SK-N-SH (cell line): ENCODE results near the gene RDX.

Experiments
- ELF1 ChIP-seq: IDR thresholded peaks from 2 replicates; pipeline ENCODE4 v1.4.0; 2012
- EP300 ChIP-seq, 2 experiments: IDR thresholded peaks; 2 replicates each; pipeline versions ENCODE4 v1.4.0 to v1.6.1; 2012; ENCODE audit warnings: borderline replicate concordance in 1 of 2, low read depth in 1 of 2, low read length in 1 of 2
- TF ChIP-seq, protein P1 (sequence below): IDR thresholded peaks from 2 replicates; pipeline ENCODE4 v1.4.0; 2012; ENCODE audit warnings: low read depth, borderline replicate concordance
- TF ChIP-seq, protein P2 (sequence below): fragments of 150-350 bp; IDR thresholded peaks from 2 replicates; pipeline ENCODE4 v1.6.1; 2017; ENCODE audit warnings: antibody characterized with exemption, low read length, low read depth, borderline replicate concordance
- TF ChIP-seq, protein P3 (sequence below): IDR thresholded peaks from 2 replicates; pipeline ENCODE4 v1.6.1; 2012; ENCODE audit warnings: mild to moderate bottlenecking, low read depth, low read length, moderate library complexity
- TF ChIP-seq, protein P4 (sequence below): fragments of 200-600 bp; sonication (generic); IDR thresholded peaks from 2 replicates; pipeline ENCODE4 v1.6.1; 2017; ENCODE audit warnings: antibody characterized with exemption, mild to moderate bottlenecking, moderate library complexity

DNA sequence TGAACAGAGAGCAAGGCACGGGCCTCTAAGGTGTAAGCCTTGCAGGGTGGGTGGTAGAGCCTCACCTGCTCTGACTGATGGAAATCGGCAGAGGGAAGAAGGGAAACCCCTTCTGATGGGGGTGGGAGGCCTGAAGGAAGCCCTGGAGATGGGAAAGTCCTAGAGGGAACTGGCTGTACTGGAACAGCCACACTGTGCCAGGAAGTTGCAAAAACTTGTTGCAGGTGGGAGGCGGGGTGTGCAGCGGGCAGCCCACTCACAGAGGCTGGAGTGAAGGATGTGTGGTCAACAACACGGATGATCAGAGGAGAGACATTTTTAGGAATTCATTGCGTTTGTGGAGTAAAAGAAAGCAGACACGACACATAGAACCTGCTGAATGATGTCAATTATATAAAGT lies 112.0 kb downstream of the RDX start:
- TF ChIP-seq EP300 (IDR thresholded peaks at IDR 0.05; ENCODE audit: borderline replicate concordance in 1 of 2, low read depth in 1 of 2, low read length in 1 of 2) (no peak), ELF1 (no peak)
- TF ChIP-seq, protein P1, sequence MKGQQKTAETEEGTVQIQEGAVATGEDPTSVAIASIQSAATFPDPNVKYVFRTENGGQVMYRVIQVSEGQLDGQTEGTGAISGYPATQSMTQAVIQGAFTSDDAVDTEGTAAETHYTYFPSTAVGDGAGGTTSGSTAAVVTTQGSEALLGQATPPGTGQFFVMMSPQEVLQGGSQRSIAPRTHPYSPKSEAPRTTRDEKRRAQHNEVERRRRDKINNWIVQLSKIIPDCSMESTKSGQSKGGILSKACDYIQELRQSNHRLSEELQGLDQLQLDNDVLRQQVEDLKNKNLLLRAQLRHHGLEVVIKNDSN: no peak
- TF ChIP-seq, protein P2, sequence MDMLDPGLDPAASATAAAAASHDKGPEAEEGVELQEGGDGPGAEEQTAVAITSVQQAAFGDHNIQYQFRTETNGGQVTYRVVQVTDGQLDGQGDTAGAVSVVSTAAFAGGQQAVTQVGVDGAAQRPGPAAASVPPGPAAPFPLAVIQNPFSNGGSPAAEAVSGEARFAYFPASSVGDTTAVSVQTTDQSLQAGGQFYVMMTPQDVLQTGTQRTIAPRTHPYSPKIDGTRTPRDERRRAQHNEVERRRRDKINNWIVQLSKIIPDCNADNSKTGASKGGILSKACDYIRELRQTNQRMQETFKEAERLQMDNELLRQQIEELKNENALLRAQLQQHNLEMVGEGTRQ: no peak
- TF ChIP-seq, protein P3, sequence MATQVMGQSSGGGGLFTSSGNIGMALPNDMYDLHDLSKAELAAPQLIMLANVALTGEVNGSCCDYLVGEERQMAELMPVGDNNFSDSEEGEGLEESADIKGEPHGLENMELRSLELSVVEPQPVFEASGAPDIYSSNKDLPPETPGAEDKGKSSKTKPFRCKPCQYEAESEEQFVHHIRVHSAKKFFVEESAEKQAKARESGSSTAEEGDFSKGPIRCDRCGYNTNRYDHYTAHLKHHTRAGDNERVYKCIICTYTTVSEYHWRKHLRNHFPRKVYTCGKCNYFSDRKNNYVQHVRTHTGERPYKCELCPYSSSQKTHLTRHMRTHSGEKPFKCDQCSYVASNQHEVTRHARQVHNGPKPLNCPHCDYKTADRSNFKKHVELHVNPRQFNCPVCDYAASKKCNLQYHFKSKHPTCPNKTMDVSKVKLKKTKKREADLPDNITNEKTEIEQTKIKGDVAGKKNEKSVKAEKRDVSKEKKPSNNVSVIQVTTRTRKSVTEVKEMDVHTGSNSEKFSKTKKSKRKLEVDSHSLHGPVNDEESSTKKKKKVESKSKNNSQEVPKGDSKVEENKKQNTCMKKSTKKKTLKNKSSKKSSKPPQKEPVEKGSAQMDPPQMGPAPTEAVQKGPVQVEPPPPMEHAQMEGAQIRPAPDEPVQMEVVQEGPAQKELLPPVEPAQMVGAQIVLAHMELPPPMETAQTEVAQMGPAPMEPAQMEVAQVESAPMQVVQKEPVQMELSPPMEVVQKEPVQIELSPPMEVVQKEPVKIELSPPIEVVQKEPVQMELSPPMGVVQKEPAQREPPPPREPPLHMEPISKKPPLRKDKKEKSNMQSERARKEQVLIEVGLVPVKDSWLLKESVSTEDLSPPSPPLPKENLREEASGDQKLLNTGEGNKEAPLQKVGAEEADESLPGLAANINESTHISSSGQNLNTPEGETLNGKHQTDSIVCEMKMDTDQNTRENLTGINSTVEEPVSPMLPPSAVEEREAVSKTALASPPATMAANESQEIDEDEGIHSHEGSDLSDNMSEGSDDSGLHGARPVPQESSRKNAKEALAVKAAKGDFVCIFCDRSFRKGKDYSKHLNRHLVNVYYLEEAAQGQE: no peak
- TF ChIP-seq, protein P4, sequence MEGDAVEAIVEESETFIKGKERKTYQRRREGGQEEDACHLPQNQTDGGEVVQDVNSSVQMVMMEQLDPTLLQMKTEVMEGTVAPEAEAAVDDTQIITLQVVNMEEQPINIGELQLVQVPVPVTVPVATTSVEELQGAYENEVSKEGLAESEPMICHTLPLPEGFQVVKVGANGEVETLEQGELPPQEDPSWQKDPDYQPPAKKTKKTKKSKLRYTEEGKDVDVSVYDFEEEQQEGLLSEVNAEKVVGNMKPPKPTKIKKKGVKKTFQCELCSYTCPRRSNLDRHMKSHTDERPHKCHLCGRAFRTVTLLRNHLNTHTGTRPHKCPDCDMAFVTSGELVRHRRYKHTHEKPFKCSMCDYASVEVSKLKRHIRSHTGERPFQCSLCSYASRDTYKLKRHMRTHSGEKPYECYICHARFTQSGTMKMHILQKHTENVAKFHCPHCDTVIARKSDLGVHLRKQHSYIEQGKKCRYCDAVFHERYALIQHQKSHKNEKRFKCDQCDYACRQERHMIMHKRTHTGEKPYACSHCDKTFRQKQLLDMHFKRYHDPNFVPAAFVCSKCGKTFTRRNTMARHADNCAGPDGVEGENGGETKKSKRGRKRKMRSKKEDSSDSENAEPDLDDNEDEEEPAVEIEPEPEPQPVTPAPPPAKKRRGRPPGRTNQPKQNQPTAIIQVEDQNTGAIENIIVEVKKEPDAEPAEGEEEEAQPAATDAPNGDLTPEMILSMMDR: no peak
